ENCODE measurements around the gene LCN15.
"Not testable (repeated sequence)": the region's sequence is repeated elsewhere in the genome, so short reads cannot be mapped to it uniquely, and the experiment has no call there.

Gene LCN15

GRCh38 chr9:136787690-136788400 lies 23.5 kb upstream of the LCN15 start:
- no peaks in the 10 kb centered on the region for H3K9me2 ChIP-seq (replicated peaks; ENCODE audit: insufficient read depth, low read length)
- no peak overlapping the region for H3K4me3 ChIP-seq (ENCODE audit: insufficient read depth, low read length, poor library complexity, severe bottlenecking)
- no peak overlapping the region for H3K4me2 ChIP-seq (ENCODE audit: low read depth, low read length, poor library complexity, severe bottlenecking)
- H3F3A ChIP-seq (ENCODE audit: insufficient read depth): peaks cover 6% of the 10 kb centered on the region; the same call in 1 of the 2 replicates
- no peaks in the 10 kb centered on the region for H3K36me3 ChIP-seq (ENCODE audit: low read length)
- H4K20me1 ChIP-seq (ENCODE audit: low read depth, low read length): no peaks in the 10 kb centered on the region
- H3K9me3 ChIP-seq (ENCODE audit: insufficient read depth, low read length): no peaks in the 10 kb centered on the region
- no peaks in the 10 kb centered on the region for H3K79me2 ChIP-seq (ENCODE audit: insufficient read depth, low read length)
- no peak overlapping the region for H3K9ac ChIP-seq (ENCODE audit: low read length)
- TF ChIP-seq EZH2phosphoT487 (conservative IDR thresholded peaks at IDR 0.05; ENCODE audit: low read length): no peak
- peak; percentile 67 for TF ChIP-seq CTCF (IDR thresholded peaks at IDR 0.05; ENCODE audit: insufficient read depth, low read length, poor library complexity, severe bottlenecking)
- no peaks in the 10 kb centered on the region for H3K27me3 ChIP-seq (ENCODE audit: low read length)
- no peak overlapping the region for H3K27ac ChIP-seq (ENCODE audit: low read depth, low read length)
- H2AFZ ChIP-seq (ENCODE audit: low read depth, low read length, severe bottlenecking): no peak overlapping the region

- not testable (repeated sequence) for H3K4me3 ChIP-seq (ENCODE audit: insufficient read depth, low read length, poor library complexity, severe bottlenecking)
Observed at GRCh38 chr9:136786983-136787382, 22.7 kb upstream of the LCN15 start.

GRCh38 chr9:136786451-136786850 lies 22.1 kb upstream of the LCN15 start:
- Histone ChIP-seq H3K36me3 (ENCODE audit: low read length) (no peaks in the 10 kb centered on the region), H3K4me3 (ENCODE audit: insufficient read depth, low read length, poor library complexity, severe bottlenecking) (no peak overlapping the region), H3K79me2 (ENCODE audit: insufficient read depth, low read length) (no peaks in the 10 kb centered on the region), H3K9me3 (ENCODE audit: insufficient read depth, low read length) (no peaks in the 10 kb centered on the region), H3K9me2 (replicated peaks; ENCODE audit: insufficient read depth, low read length) (no peaks in the 10 kb centered on the region), H3K27me3 (ENCODE audit: low read length) (no peaks in the 10 kb centered on the region), H3K9ac (ENCODE audit: low read length) (no peak overlapping the region), H2AFZ (ENCODE audit: low read depth, low read length, severe bottlenecking) (no peak overlapping the region), H4K20me1 (ENCODE audit: low read depth, low read length) (no peaks in the 10 kb centered on the region), H3F3A (ENCODE audit: insufficient read depth) (peaks cover 6% of the 10 kb centered on the region; the same call in 1 of the 2 replicates), H3K4me2 (ENCODE audit: low read depth, low read length, poor library complexity, severe bottlenecking) (no peak overlapping the region), H3K27ac (ENCODE audit: low read depth, low read length) (no peak overlapping the region)
- no peak for TF ChIP-seq CTCF (IDR thresholded peaks at IDR 0.05; ENCODE audit: insufficient read depth, low read length, poor library complexity, severe bottlenecking)
- TF ChIP-seq EZH2phosphoT487 (conservative IDR thresholded peaks at IDR 0.05; ENCODE audit: low read length): no peak

More at GRCh38 chr9:136786983-136787382, 22.7 kb upstream of the LCN15 start:
- not testable (repeated sequence) for H3K9ac ChIP-seq (ENCODE audit: low read length); H2AFZ ChIP-seq (ENCODE audit: low read depth, low read length, severe bottlenecking); H3K36me3 ChIP-seq (ENCODE audit: low read length); H3K4me2 ChIP-seq (ENCODE audit: low read depth, low read length, poor library complexity, severe bottlenecking); H3K27ac ChIP-seq (ENCODE audit: low read depth, low read length); H3K79me2 ChIP-seq (ENCODE audit: insufficient read depth, low read length); H3K9me2 ChIP-seq (replicated peaks; ENCODE audit: insufficient read depth, low read length); H3K9me3 ChIP-seq (ENCODE audit: insufficient read depth, low read length); H4K20me1 ChIP-seq (ENCODE audit: low read depth, low read length); H3K27me3 ChIP-seq (ENCODE audit: low read length); H3F3A ChIP-seq (ENCODE audit: insufficient read depth)

- not testable (repeated sequence) for H3K4me3 ChIP-seq (ENCODE audit: insufficient read depth, low read length, poor library complexity, severe bottlenecking); H3K27ac ChIP-seq (ENCODE audit: low read depth, low read length); H3K27me3 ChIP-seq (ENCODE audit: low read length); H3K9ac ChIP-seq (ENCODE audit: low read length); H3K9me3 ChIP-seq (ENCODE audit: insufficient read depth, low read length); H3K9me2 ChIP-seq (replicated peaks; ENCODE audit: insufficient read depth, low read length); H2AFZ ChIP-seq (ENCODE audit: low read depth, low read length, severe bottlenecking); H3K79me2 ChIP-seq (ENCODE audit: insufficient read depth, low read length); H3K4me2 ChIP-seq (ENCODE audit: low read depth, low read length, poor library complexity, severe bottlenecking); H3F3A ChIP-seq (ENCODE audit: insufficient read depth); H3K36me3 ChIP-seq (ENCODE audit: low read length); H4K20me1 ChIP-seq (ENCODE audit: low read depth, low read length)
Observed at GRCh38 chr9:136785565-136786355, 21.4 kb upstream of the LCN15 start.
